Gastrocnemius medialis (tissue), 4 donors: ENCODE measurements around the gene TBKBP1.

ENCODE experiments used
- CTCF ChIP-seq, 5 experiments: fragments of 450-650 bp in 3 of 5; fragments of 200-600 bp in 2 of 5; sonication (generic) in 2 of 5; IDR thresholded peaks in 4 of 5; conservative IDR thresholded peaks in 1 of 5; 1 replicate in 4 of 5; 2 replicates in 1 of 5; pipeline ENCODE4 v1.5.1; 2016 to 2019; ENCODE audit warnings: antibody characterized with exemption in 5 of 5, mild to moderate bottlenecking in 3 of 5, moderate library complexity in 3 of 5
- POLR2A ChIP-seq, 2 donors: fragments of 450-650 bp; IDR thresholded peaks; one replicate each; pipeline ENCODE4 v1.6.1; 2017; ENCODE audit warnings: antibody characterized with exemption in 2 of 2, mild to moderate bottlenecking in 2 of 2, moderate library complexity in 2 of 2

GRCh38 chr17:47701608-47702007 is 7.6 kb downstream of the TBKBP1 start:
- TF ChIP-seq CTCF (IDR thresholded peaks at IDR 0.05 in 4 of 5, conservative IDR thresholded peaks at IDR 0.05 in 1 of 5), result no peak
- no peak for TF ChIP-seq POLR2A (IDR thresholded peaks at IDR 0.05)
